ENCODE measurements around the gene PSMC3IP.

PSMC3IP gene

GRCh38 chr17:42522798-42523278 lies 54.7 kb downstream of the PSMC3IP start:
- in situ Hi-C loops (cut with MboI; ENCODE audit: low sequenced_read_pairs, unreplicated experiment), result no loop called here
- TF ChIP-seq CTCF (IDR thresholded peaks at IDR 0.05; ENCODE audit: borderline replicate concordance, control extremely low read depth, extremely low read depth, insufficient read depth, missing control alignments), result no peak
- DNase-seq (ENCODE audit: low spot score), result no peak
